GM19043 (cell line): ENCODE measurements around the gene MOGAT2.

Source experiments
- ATAC-seq: cut with Tn5 transposase; IDR thresholded peaks from one replicate; pipeline ENCODE4 v1.9.1; 2021; ENCODE audit warnings: low read depth; ENCODE audit not compliant: unreplicated experiment

The MOGAT2 gene

GRCh38 chr11:75775056-75775455 is 57.4 kb downstream of the MOGAT2 start:
- ATAC-seq, result no peak

- ATAC-seq, result no peak
Observed at GRCh38 chr11:75776546-75776945, 58.9 kb downstream of the MOGAT2 start.

- ATAC-seq, result no peak
Observed at GRCh38 chr11:75777461-75778110, 59.9 kb downstream of the MOGAT2 start.

GRCh38 chr11:75778962-75779361 is 61.3 kb downstream of the MOGAT2 start:
- no peak for ATAC-seq

GRCh38 chr11:75779960-75780359 is 62.3 kb downstream of the MOGAT2 start:
- ATAC-seq, result no peak

GRCh38 chr11:75780888-75781287 is 63.2 kb downstream of the MOGAT2 start:
- no peak for ATAC-seq

- ATAC-seq, result no peak
Observed at GRCh38 chr11:75781296-75781695, 63.7 kb downstream of the MOGAT2 start.

GRCh38 chr11:75781831-75782230 is 64.2 kb downstream of the MOGAT2 start:
- no peak for ATAC-seq
